COLO829 (cell line): Measurements from ENCODE around the gene EHD4.

Source experiments
- DNase-seq: peaks from one replicate; pipeline ENCODE4 v3.0.0; 2012; ENCODE audit warnings: low spot score

The EHD4 gene

GRCh38 chr15:41972253-41973242 is at the start of gene EHD4:
Gene EHD4 (minus strand): TSS chr15:41972557. CDS start chr15:41972494, 63 bp downstream.
- DNase-seq, result peak; percentile 95

DNA sequence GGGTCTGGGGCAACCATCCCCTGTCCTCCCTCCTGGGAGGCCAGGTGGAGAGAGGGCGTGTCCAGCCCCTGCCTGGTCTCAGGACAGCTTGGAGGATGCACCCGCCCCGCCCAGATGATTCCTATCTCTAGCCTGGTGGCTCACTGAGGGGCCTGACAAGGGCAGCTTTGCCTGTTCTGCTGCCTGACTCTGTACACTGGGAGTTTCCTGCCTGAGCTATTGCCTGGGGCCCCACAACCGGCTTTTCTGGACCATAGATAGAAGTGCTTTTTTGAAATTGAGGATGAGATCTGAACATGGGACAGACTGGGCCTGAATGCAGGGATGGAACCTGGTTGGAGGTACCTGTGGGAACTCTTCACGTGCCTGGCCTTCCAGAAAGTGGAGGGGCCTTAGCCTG is 49.2 kb upstream of the EHD4 start:
- DNase-seq, result no peak

DNA sequence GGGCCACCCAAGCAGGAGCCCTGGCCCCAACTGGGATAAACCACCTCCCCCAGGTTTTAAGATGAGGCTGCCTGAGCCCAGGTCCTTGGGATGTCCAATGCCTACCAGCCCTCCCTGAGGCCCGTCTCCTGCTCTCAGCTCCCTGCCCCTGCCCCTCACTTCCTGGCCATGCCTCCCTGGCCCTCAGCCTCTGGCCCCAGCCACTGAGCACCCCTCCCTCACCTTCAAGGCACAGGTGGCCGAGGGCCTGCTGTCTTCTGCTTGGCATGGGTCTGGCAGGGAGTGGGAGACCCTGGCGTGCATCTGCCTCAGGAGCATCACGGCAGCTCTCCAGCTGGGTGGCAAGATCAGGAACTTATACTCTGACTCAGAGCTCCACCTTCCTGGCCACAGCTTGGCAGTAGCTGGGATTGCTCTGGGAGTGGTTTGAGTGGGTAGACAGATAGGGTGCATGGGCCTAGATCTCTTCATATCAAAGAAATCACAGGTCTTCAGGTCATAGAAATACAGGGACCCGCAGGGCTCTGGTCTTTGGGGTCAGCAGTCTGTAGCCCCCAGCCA is 48.4 kb upstream of the EHD4 start, which contains the start of gene PLA2G4E:
Gene PLA2G4E, minus strand, starts transcription at position 330 of the 561 bp plus-strand sequence. Its CDS starts 12 bp downstream, at position 318.
- DNase-seq, result no peak

- no peak for DNase-seq
Observed at GRCh38 chr15:42018306-42019224, 46.2 kb upstream of the EHD4 start.

DNA sequence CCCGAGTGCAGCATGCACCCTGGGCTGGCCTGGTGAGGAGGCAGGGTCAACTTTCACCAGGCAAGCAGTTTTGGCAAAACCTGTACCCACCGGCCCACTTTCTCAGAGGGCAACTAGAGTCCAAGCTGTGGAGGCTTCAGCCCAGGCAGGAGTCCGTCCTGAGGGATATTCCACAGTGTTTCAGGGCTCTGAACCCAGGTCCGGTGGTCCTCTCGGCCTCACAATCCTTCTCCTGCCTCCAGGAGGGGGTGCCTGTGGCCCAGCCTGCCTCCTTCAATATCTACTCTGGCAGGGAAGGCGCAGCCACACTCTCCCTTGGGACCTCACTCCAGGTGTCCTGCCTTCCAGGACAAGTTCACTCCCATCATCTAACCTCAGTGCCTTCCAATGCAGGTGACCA is 44.6 kb upstream of the EHD4 start:
- no peak for DNase-seq

GRCh38 chr15:42014406-42014805 is 42.0 kb upstream of the EHD4 start:
- no peak for DNase-seq

DNA sequence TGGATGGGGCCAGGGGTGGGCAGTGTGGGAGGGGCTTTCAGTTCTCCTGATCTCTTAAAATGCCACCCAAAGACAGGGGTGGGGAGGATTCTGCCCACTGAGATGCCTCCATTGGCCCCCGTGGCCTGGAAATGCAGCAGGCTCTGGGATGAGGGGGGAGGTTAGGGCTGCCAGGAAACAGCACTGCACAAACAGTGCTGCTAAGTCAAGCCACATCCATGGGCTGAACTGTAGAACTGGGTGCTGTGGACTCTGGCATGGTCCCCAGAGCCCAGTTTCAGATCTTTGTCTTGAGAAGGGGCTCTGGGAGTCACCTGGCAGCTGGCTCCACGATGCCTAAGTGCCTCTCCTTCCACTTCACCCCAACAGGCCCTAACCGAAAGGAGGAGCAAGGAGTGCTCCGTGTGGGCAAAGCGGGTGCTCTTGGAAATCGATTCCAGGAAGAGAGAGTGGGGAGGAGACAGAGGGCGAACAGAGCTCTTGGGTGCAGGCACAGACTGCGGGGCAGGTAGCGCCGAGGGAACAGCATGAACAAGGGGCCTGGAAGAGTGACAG is 40.6 kb upstream of the EHD4 start:
- DNase-seq, result no peak

DNA sequence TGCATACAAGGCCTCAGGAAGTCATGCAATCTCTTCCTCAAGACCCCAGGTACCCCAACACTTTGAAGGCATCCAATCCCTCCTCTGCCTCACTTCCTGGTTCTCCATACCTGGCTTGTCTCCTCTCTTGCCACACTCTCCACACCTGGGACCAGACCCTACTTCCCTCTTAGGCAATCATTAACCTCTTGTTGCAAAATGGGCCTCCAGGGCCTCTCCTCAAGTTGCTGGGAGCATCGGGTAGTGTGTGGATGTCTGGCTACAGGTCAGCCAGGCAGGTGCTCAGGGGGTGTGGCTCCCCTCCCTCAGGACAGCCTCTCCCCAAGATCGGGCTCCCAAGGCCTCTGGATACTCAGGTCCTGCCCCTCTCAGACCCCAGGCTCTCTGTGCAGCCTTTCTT is 39.9 kb upstream of the EHD4 start:
- no peak for DNase-seq

DNA sequence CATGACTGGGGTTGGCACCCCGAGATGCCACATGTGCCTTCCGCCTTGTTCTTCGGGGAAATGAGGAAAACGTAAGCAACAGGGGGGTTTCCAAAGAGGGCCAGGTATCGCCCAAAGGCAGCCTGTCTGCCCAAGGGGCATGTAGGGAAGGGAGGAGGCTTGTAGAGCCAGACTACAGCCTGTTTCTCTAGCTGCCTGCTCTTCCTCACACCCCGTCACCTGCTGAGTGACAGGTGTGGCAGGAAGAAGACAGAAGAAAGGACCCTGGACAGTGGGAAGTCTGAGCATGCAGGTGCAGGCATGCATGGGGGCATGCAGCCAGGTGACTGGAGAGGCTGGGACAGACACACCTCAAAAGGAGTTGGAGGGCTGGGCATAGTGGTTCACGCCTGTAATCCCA is 38.7 kb upstream of the EHD4 start:
- DNase-seq, result no peak

DNA sequence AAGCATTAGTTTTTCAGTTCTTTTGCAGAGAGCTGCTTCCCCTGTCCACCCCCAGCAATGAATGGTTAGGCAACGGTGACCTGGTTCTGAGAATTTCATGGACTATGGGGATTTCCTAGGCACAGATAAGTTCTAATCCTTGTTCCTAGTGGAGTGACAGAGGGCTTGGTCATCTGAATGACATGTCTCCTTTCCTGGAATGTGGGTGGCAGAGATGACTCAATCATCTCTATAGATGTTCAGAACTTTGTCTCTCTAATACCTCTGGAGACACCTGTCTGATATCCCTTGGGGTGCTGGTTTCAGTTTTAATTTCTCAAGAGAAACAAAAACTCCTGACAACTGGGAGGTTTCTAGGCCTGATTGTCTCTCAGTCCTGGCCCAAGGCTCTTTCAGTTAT is 38.1 kb upstream of the EHD4 start:
- no peak for DNase-seq

DNA sequence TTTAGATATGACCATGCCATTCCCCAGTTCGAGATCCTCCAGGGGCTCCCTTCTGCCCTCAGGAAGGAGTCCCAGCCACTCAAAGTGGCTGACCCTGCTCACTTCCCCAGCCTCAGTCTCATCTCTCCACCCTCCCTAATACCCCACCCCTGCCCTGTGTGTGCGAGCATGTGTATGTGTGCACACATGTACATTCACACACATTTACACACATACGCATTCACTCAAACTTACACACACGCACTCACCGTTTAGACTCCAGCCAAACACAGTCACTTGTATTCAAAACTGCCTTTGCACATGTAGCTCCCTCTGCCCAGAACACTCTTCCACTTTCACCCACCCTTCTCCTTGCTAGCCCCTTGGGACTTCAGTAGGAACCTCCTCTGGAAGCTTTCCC is 37.1 kb upstream of the EHD4 start:
- no peak for DNase-seq

DNA sequence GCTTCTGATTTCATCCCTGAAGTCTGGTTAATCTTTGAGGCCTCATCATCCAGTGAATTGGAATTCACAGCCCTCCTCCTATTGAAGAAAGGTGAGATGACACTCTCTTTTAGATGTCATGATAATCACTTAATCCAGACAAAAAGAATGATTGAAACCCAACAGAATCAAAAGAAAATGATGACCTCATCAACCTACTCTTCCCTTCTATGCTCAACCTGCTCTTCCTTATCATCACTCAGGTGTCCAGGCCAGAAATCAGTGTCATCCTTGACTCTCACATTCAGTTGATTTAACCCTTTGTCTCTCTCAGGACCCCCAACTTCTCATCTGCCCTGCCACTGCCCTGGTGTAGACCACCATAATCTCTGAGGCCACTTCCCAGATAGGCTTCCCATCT is 36.7 kb upstream of the EHD4 start:
- no peak for DNase-seq

DNA sequence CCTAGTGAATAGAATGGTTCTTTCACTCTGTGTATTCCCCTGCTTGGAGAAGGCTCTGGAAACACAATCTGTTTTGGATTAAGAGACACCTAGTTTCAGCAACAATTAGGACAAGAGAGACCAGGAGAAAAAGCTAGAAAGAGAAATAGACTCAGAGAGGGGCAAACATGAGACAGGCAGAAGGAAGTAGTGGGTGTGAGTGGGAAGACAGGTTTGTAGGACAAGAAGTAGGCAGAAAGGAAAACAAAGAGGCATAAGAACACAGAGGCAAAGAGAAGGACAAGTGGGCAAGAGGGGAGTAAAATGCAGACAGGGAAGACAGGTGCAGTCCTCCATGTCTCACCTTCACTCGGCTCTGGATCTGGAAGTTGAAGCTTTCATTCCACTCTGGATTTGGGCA is 35.0 kb upstream of the EHD4 start:
- DNase-seq, result no peak

DNA sequence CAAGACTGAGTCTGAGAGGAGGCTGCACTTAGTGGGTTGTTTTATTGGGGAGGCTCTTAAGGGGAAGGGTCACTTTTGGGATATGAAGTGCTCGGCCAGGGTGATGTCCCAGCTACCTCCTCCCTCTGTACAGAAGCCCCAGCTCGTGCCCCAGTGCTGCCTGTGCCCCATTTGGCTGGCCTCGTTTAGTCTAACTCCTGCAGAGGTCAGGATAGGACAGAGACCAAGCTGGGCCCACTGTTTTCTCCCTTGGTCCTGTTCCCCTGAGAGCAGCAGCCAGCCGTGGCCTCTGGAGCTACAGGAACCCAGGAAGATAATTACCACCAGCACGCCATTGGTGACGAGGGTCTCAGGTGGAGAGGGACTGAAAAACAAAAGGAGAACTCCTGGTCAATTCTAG is 30.0 kb upstream of the EHD4 start:
- no peak for DNase-seq

DNA sequence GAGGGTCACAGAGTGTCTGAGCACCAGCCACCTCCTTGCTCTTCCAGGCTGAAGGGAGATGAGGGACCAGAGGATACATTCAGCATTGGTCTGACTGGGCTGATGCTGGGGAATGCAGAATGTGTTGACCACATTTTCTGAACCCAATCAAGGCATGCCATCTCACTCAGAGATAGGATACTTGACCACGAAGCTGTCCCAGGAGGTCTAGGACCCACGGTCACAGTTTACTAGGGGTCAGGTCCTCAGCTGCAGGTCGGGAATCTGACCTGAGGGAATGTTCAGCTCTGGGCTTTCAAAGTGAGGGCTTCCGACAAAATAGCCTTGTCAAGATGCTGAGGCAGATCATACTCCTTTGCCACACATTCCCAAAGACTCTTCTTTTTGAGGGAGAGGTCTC is 28.9 kb upstream of the EHD4 start:
- DNase-seq, result no peak

DNA sequence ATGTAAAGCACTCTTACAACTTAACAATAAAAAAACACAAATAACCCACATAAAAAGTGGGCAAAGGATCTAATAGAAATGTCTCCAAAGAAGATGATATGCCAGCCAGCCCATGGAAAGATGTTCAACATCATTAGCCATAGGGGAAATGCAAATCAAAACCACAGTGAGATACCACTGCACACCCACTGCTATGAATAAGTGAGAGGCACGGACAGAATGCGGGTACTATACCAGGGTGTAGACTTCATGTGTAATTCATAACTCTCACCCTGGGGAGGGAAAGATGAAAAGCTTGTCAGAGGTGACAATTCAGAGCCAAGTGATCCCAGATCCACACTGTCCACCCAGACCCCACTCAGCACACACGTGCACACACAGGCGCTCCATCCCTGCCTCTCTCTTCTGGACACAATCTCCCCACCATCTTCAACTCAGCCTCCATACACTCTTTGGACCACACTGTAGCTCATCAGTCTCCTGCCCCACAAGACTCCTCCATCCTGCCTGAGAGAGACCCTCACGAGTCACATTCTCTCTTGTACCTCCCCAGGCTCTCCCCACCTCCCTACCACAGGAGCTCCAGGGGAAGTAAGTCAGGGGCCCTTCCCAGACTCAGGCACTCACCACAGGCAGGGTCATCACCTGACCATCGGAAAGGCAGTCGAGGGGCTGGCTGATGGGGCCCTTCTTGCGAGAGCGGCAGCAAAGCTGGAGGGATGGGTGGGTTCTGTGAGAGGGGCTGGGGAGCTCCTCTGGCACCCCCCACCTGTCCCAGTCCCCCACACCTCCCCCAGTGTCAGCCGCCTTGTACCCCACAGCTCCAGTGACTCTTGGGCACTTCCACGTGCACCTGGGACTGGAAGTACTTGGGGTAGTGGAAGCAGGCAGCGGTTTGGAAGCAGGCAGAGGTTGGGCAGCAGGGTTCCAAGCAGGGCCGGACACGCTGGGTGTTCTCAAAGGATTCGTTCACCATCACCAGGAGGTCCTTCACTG is 27.2 kb upstream of the EHD4 start:
- no peak for DNase-seq

GRCh38 chr15:41997845-41998244 is 25.5 kb upstream of the EHD4 start:
- DNase-seq, result no peak

GRCh38 chr15:41996921-41997592 is 24.7 kb upstream of the EHD4 start:
- DNase-seq, result no peak

DNA sequence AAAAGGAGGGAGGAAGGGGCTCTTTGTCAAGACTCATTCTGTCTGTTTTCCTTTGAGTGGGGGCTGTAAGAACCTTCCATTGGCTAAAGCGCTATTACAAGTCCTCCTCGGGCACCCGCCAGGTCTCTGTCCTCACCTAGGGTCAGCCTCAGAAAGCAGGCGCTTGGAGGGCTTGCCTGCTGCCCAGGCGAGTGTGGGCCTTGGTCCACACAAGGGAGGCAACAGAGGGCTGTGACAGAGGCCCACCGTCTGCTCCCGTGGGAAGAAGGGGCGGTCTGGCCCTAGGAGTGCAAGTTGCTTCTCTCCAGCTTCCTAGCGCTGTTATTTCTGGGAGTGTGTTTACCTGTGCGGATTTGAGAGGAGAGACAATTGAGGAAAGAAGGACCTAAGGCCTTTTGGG is 24.0 kb upstream of the EHD4 start:
- DNase-seq, result no peak

GRCh38 chr15:41995476-41995855 is 23.1 kb upstream of the EHD4 start:
- DNase-seq, result no peak
